GM23248 (cell line): ENCODE measurements around the gene NPFFR1.

ENCODE experiments used
- EZH2 ChIP-seq: fragments of 200-600 bp; sonication (generic); IDR thresholded peaks from 2 replicates; pipeline ENCODE4 v1.6.1; 2018; ENCODE audit warnings: antibody characterized with exemption, mild to moderate bottlenecking; ENCODE audit not compliant: insufficient read depth, poor library complexity, severe bottlenecking
- EZH2phosphoT487 ChIP-seq: fragments of 200-600 bp; sonication (generic); IDR thresholded peaks from 2 replicates; pipeline ENCODE4 v1.6.1; 2018; ENCODE audit warnings: antibody characterized with exemption, moderate library complexity, mild to moderate bottlenecking, low read depth; ENCODE audit not compliant: insufficient read depth

GRCh38 chr10:70293169-70293843, 9.5 kb upstream of the NPFFR1 start:
- TF ChIP-seq EZH2 (no peak), EZH2phosphoT487 (no peak)
